ENCODE data around the gene PTPN12.
"Not testable (repeated sequence)": the region's sequence is repeated elsewhere in the genome, so short reads cannot be mapped to it uniquely, and the experiment has no call there.

PTPN12 gene

DNA sequence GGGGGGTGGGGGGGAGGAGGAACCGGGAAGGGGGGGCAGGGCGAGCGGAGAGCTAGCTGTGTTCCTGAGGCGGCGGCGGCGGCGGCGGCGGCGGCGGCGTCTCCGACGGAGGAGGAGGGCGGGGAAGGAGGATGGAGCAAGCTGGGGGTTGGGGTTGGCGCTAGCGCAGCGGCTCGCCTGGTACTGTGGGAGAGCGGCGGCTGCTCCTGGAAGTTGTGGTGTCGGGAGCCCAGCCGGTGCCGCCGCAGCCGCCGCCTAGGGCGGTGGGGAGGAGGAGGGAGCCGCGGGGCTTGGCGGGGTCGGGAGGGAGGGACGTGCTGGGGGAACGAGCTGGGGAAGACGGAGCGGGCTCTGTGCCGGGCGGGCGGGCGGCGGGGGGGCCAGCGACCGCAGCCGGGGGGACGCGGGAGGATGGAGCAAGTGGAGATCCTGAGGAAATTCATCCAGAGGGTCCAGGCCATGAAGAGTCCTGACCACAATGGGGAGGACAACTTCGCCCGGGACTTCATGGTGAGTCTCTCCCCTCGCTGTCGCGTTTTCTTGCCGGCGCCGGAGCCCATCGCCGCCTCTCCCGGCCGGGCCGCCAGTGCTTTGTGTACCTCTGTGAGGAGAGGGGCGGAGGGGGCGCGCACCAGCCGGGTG is at the start of gene PTPN12:
TSS of gene PTPN12 (plus strand) at position 160 of the 642 bp plus-strand sequence. CDS start at position 412, 252 bp downstream.
- no peak for FAIRE-seq

DNA sequence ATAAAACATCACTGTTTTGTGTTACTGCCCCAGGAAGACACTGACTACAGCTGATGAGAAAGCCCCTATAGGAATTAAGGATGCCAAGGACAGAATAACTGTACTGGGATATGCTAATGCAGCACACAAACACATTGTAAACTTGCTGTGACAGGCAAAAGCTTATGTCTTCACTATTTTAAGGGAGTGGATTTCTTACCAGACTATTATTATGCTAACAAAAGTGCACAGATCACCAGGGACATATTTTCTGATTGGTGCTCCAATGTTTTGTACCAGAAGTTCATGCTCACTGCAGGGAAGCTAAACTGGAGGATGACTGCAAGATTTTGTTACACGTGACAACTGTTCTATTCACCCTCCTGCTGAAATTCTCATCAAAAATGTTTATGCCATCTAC is 48.1 kb upstream of the PTPN12 start:
- FAIRE-seq, result no peak

GRCh38 chr7:77497079-77497478 is 40.0 kb upstream of the PTPN12 start:
- peak; percentile 5 for FAIRE-seq

DNA sequence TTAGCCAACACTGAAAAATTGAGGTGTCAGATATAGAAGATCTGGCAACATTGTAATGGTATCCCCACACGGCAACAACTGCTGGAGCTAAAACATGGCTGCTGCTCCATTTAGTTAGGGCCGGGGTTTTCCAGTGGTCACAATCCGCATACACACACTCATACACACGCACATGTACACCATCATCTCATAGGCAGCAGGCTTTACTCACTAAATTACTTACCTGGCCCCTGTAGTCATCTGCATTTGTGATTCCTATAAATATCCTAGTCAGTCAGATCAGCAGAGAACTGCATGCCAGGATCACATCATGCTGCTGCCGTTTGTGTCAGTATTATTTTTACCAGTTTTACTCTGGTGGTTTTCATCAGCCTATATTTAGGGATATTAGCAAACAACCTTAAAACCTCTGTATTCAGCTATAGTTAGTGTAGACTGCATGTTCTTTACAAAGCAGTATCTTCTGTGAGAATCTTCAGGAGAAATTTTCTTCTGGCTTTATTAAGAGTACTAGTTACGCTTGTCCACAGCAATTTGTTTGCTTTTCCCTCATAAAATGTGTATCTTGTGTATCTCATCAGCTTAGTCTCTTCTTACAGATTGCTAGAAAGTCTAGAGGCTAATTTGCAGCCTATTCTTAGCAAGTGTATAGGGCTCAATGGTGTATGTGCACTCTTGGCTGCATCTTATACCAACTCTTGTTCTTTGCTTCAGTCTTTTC is 38.3 kb upstream of the PTPN12 start:
- no peak for FAIRE-seq

DNA sequence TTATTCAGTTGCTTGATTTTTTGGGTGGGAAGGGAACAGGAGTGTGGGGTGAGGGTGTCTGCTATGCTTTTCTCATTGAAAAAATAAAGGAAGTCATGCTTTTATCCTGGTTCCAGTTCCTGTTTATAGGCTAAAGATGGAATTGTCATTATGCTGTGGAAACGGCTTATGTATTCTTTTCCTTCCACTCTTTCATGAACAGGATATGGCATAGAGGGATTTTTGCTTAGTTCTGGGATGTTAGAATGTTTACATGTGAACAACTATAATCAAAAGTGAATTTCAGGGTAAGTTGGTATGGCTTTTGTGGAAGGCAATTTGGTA is 35.9 kb upstream of the PTPN12 start:
- no peak for FAIRE-seq

DNA sequence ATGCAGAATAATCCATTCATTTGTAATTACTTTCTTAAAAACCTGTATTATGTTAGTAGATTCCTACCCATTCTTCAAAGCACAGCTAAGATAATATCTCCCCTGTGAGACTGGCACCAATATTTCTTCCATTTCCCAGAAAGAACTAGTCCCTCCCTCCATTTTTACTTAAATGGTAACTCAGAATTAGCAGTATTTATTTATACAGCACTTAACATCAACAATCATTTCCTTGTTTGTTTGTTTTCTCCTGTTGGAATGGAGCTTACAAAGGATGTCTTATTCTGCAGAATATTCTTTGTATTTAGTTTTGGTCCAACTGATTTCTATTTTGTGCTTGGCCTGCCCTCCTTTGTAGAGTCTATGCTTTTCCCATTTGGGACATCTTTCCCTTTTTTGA is 32.1 kb upstream of the PTPN12 start:
- no peak for FAIRE-seq

DNA sequence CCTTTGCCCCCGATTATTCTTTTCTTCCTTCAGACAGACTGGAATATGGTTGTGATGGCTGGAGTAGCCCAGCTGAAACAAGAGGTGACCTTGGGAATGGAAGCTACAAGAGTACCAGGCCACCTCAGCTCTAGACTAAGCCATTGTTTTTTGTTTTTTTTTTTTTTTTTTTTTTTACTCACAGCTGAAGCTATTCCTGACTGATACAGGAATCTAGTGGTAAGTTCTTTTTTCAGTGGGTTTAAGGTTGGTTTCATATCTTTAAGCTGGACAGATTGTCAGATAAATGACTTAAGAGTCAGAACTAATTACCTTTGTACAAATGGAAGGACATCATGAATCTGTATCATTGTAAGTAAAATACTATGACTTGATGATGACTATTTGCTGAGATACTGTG is 30.2 kb upstream of the PTPN12 start:
- FAIRE-seq, result no peak

GRCh38 chr7:77513002-77513670 is 24.0 kb upstream of the PTPN12 start:
- not testable (repeated sequence) for FAIRE-seq

DNA sequence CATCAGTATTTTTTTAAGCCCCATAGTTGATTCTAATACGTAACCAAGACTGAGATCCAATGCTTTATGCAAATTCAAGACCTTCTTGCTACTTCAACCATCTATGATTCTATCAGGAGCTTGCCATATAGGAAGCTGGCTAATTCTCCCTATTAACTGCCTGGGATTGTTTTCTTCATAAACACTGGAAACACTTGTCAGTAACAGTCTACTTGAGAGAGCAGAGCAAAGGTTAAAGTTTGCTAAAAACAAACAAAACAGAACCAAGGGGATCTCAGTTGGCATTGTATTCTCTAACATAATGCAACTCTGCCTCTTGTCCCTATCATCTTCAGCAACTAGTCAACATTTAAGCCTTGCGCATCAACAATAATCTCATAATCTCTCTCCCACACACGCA is 21.0 kb upstream of the PTPN12 start:
- FAIRE-seq, result no peak

DNA sequence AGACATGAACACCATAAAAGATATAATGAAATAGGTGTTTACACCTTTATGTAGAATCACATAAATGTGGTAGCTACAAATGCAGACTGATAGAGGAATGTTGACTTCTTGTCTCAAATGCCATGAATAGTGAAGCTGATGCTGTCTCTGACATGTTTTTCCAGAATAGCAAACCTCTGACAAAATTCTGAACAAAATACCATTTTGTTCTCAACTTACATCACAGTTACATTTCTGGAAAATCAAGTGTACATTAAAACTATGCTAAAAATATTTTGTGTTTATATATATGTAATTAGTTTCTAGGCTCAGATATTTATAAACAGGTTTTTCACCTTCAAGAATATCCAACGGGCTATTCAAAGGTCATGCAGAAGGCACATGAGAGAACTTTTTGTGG is 16.8 kb upstream of the PTPN12 start:
- no peak for FAIRE-seq

DNA sequence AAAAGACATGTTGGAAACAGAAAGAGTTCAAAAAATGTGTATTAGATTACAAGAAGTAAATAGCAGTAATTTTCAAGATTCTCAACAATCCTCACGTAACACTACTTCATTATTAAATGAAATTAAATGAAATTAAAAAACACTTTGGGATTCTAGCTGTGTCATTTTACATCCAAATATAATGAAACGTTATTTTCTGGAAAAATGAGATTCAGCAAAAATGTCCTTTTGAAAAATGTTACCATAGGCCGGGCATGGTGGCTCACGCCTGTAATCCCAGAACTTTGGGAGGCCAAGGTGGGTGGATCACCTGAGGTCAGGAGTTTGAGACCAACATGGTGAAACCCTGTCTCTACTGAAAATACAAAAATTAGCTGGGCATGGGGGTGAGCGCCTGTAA is 15.6 kb upstream of the PTPN12 start:
- FAIRE-seq, result not testable (repeated sequence)

- no peak for FAIRE-seq
These were observed 12.4 kb upstream of the PTPN12 start for GRCh38 chr7:77524731-77525130.

- no peak for FAIRE-seq
These were observed 11.9 kb upstream of the PTPN12 start for GRCh38 chr7:77525231-77525630.

DNA sequence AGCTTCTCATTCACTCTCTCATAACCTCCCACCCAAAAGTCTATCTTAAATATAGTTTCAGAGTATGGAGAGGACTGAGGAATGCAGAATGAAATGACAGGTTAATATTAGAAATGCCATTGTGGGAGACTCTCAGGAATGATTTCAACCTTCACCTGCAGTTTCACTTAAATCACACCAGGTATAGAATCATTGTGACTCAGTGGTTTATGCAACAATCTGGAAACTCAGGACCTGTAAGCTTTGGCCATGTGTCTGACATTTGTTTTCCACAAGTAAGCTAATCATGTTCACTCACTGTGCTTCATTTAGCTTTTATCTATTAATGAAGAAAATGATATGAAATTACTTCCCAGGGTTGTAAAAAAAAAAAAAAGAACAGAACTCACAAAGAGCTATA is 8.7 kb upstream of the PTPN12 start:
- no peak for FAIRE-seq

- FAIRE-seq, result no peak
These were observed 7.8 kb upstream of the PTPN12 start for GRCh38 chr7:77529279-77529678.

- no peak for FAIRE-seq
These were observed 6.1 kb upstream of the PTPN12 start for GRCh38 chr7:77531038-77531437.

- FAIRE-seq, result no peak
These were observed 4.8 kb upstream of the PTPN12 start for GRCh38 chr7:77532247-77532646.

- FAIRE-seq, result not testable (repeated sequence)
These were observed 4.4 kb upstream of the PTPN12 start for GRCh38 chr7:77532732-77533131.

DNA sequence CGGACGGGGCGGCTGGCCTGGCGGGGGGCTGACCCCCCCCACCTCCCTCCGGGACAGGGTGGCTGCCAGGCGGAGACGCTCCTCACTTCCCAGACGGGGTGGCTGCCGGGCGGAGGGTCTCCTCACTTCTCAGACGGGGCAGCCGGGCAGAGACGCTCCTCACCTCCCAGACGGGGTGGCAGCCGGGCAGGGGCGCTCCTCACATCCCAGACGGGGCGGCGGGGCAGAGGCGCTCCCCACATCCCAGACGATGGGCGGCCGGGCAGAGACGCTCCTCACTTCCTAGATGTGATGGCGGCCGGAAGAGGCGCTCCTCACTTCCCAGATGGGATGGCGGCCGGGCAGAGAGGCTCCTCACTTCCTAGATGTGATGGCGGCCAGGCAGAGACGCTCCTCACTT is 3.0 kb upstream of the PTPN12 start:
- FAIRE-seq, result not testable (repeated sequence)

DNA sequence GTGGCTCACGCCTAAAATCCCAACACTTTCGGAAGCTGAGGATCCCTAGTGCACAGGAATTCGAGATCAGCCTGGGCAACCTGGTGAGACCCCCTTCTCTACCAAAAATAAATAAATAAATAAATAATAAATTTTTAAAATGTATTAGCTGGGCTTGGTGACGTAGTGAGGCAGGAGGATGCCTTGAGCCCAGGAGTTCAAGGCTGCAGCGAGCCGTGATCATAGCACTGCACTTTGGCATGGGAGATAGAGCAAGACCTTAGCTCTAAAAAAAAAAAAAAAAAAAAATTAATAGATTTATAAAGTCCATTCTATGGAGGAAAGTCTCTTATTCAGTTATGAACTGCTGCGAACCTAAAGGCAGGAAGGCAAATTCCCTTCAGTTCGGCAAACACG is 1.1 kb upstream of the PTPN12 start:
- no peak for FAIRE-seq

- no peak for FAIRE-seq
These were observed 521 bp upstream of the PTPN12 start for GRCh38 chr7:77536413-77537135.

- FAIRE-seq, result no peak
These were observed 734 bp downstream of the PTPN12 start for GRCh38 chr7:77537778-77538280.
